A549 (cell line): ENCODE results near the gene KATNAL1. TPM values are rescaled to one million over a fixed set of nuclear protein-coding genes. Genes with fewer than 3 reads are reported as not detected.

Experiments
- ATAC-seq, 2 experiments: fragments of 200-7000 bp in 1 of 2; fragments of >200 bp in 1 of 2; cut with Nextera tagmentation in 1 of 2; cut with Tn5 transposase in 1 of 2; 3 replicates each; pipeline versions ENCODE4 v1.8.0 to v1.9.1; 2018 to 2020; ENCODE audit warnings: mild to moderate bottlenecking in 1 of 2, moderate library complexity in 1 of 2
- CTCF ChIA-PET: fragments of 300-600 bp; sonication (Branson Sonifier 250); formaldehyde crosslinking; extraction: SDS; loops from one replicate; lab custom pipeline; 2021; ENCODE audit warnings: antibody characterized with exemption, inconsistent platforms; lab: Yijun Ruan, JAX
- POLR2A ChIA-PET: fragments of 350-600 bp; formaldehyde crosslinking; extraction: SDS; loops from one replicate; lab custom pipeline; 2021; ENCODE audit warnings: antibody characterized with exemption, inconsistent platforms; lab: Yijun Ruan, JAX
- DNase-seq, 2 experiments: peaks; one replicate each; pipeline versions ENCODE4 v3.0.0 to v3.0.0-alpha.2; 2011 to 2016; ENCODE audit warnings: low read depth in 1 of 2, low spot score in 1 of 2
- FAIRE-seq: peaks from 2 replicates; lab custom pipeline; 2011; peaks lifted over from hg19 to GRCh38; lab: Jason Lieb, UNC
- H3K27ac ChIP-seq, 2 experiments: fragments of >200 bp; sonication (Bioruptor Twin); formaldehyde crosslinking; 3 replicates each; pipeline ENCODE4 v1.5.1; 2016 to 2017
- H3K4me1 ChIP-seq: fragments of >200 bp; sonication (Bioruptor Twin); formaldehyde crosslinking; 3 replicates; pipeline ENCODE4 v1.6.1; 2016
- H3K4me2 ChIP-seq: fragments of >200 bp; sonication (Bioruptor Twin); formaldehyde crosslinking; 3 replicates; pipeline ENCODE4 v1.6.1; 2016
- H3K4me3 ChIP-seq: fragments of >200 bp; sonication (Bioruptor Twin); formaldehyde crosslinking; 3 replicates; pipeline ENCODE4 v1.5.1; 2016
- H3K9me3 ChIP-seq: fragments of >200 bp; sonication (Bioruptor Twin); formaldehyde crosslinking; 3 replicates; pipeline ENCODE4 v1.6.1; 2016
- BHLHE40 ChIP-seq: IDR thresholded peaks from 2 replicates; pipeline ENCODE4 v1.6.1; 2012; ENCODE audit warnings: low read depth, low read length, inconsistent platforms
- CHD4 ChIP-seq: fragments of 200-600 bp; sonication (generic); IDR thresholded peaks from 2 replicates; pipeline ENCODE4 v1.6.1; 2016; ENCODE audit warnings: antibody characterized with exemption, mild to moderate bottlenecking, borderline replicate concordance
- E2F6 ChIP-seq: IDR thresholded peaks from 2 replicates; pipeline ENCODE4 v1.6.1; 2012; ENCODE audit warnings: low read depth, borderline replicate concordance
- EHF ChIP-seq: fragments of 250-450 bp; sonication (Bioruptor Pico); IDR thresholded peaks from 2 replicates; pipeline ENCODE4 v1.5.0; 2020; ENCODE audit warnings: mild to moderate bottlenecking
- EHMT2 ChIP-seq: fragments of 200-600 bp; sonication (generic); IDR thresholded peaks from 2 replicates; pipeline ENCODE4 v1.6.1; 2016; ENCODE audit warnings: antibody characterized with exemption, low read depth, mild to moderate bottlenecking, moderate library complexity
- EP300 ChIP-seq, 2 experiments: fragments of >200 bp; sonication (Bioruptor Twin); formaldehyde crosslinking; IDR thresholded peaks; 2 replicates in 1 of 2; 3 replicates in 1 of 2; pipeline ENCODE4 v1.6.1; 2016 to 2017
- FOSB ChIP-seq: fragments of 250-450 bp; sonication (Bioruptor Pico); IDR thresholded peaks from 2 replicates; pipeline ENCODE4 v1.5.0; 2020; ENCODE audit warnings: mild to moderate bottlenecking, moderate library complexity
- FOXS1 ChIP-seq: fragments of 250-450 bp; sonication (Bioruptor Pico); IDR thresholded peaks from 2 replicates; pipeline ENCODE4 v1.5.0; 2020; ENCODE audit warnings: mild to moderate bottlenecking, moderate library complexity
- MAFK ChIP-seq: fragments of 450-650 bp; IDR thresholded peaks from 2 replicates; pipeline ENCODE4 v1.6.1; 2014; ENCODE audit not compliant: partially characterized antibody
- MAX ChIP-seq: IDR thresholded peaks from 2 replicates; pipeline ENCODE4 v1.6.1; 2012
- MYC ChIP-seq: IDR thresholded peaks from 2 replicates; pipeline ENCODE4 v1.6.1; 2012; ENCODE audit warnings: mild to moderate bottlenecking, inconsistent platforms, low read length, improper control_type of control experiment, borderline replicate concordance
- POLR2A ChIP-seq: IDR thresholded peaks from 2 replicates; pipeline ENCODE4 v1.6.1; 2012; ENCODE audit warnings: mild to moderate bottlenecking, low read length
- RAD21 ChIP-seq, 2 experiments: fragments of >200 bp in 1 of 2; sonication (Bioruptor Twin) in 1 of 2; formaldehyde crosslinking in 1 of 2; IDR thresholded peaks in 1 of 2; conservative IDR thresholded peaks in 1 of 2; 2 replicates in 1 of 2; 3 replicates in 1 of 2; pipeline ENCODE4 v1.6.1; 2012 to 2018; ENCODE audit warnings: inconsistent platforms in 1 of 2
- REST ChIP-seq: fragments of 200-600 bp; sonication (generic); IDR thresholded peaks from 2 replicates; pipeline ENCODE4 v1.6.1; 2016; ENCODE audit warnings: antibody characterized with exemption, mild to moderate bottlenecking, moderate library complexity
- RNF2 ChIP-seq: fragments of 200-600 bp; sonication (generic); IDR thresholded peaks from 2 replicates; pipeline ENCODE4 v1.6.1; 2016; ENCODE audit warnings: low read depth, mild to moderate bottlenecking, antibody characterized with exemption, moderate library complexity, borderline replicate concordance
- ZC3H11A ChIP-seq: fragments of 450-650 bp; IDR thresholded peaks from 2 replicates; pipeline ENCODE4 v1.6.1; 2014; ENCODE audit warnings: antibody characterized with exemption, mild to moderate bottlenecking
- ZSCAN20 ChIP-seq: fragments of 250-450 bp; sonication (Bioruptor Pico); IDR thresholded peaks from 2 replicates; pipeline ENCODE4 v1.8.0; 2022; ENCODE audit warnings: mild to moderate bottlenecking, moderate library complexity
- WGBS: methylation state at CpG from one replicate; pipeline ENCODE4 v1.1.6; 2017; ENCODE audit errors: missing lambda C conversion rate; 5-methylcytosine and 5-hydroxymethylcytosine counted together
- polyA plus RNA-seq, 4 experiments: library from polyadenylated mRNA; depleted of rRNA in 3 of 4; stranded (reverse); fragments of >200 nt; fragmentation: RNase III in 1 of 4; extraction: RNeasy Plus Mini Kit Qiagen cat#74134 plus additional on column Dnase treatment in 1 of 4; gene quantifications; 2 replicates in 3 of 4; 3 replicates in 1 of 4; pipeline ENCODE4 v1.2.3, GENCODE V29; 2011 to 2017
- TF ChIP-seq, protein P1 (sequence below): fragments of >200 bp; sonication (Bioruptor Twin); formaldehyde crosslinking; IDR thresholded peaks from 3 replicates; pipeline ENCODE4 v1.6.1; 2016
- TF ChIP-seq, protein P2 (sequence below): fragments of >200 bp; sonication (Bioruptor Twin); formaldehyde crosslinking; IDR thresholded peaks from 2 replicates; pipeline ENCODE4 v1.6.1; 2016
- TF ChIP-seq, protein P3 (sequence below): fragments of 250-450 bp; sonication (Bioruptor Pico); IDR thresholded peaks from 2 replicates; pipeline ENCODE4 v1.5.0; 2020; ENCODE audit warnings: low read depth, mild to moderate bottlenecking, moderate library complexity

KATNAL1 gene
- polyA plus RNA-seq, 2 of the 4 experiments (the other 2 are of a cell fraction): 7.9 to 10.5 TPM

GRCh38 chr13:30318026-30318425, 10.7 kb upstream of the KATNAL1 start (continued):
- TF ChIP-seq E2F6: no peak
- no peak for TF ChIP-seq FOXS1 (CRISPR knock-in tag)
- no peak for TF ChIP-seq EHF (CRISPR knock-in tag)
- TF ChIP-seq, protein P1, sequence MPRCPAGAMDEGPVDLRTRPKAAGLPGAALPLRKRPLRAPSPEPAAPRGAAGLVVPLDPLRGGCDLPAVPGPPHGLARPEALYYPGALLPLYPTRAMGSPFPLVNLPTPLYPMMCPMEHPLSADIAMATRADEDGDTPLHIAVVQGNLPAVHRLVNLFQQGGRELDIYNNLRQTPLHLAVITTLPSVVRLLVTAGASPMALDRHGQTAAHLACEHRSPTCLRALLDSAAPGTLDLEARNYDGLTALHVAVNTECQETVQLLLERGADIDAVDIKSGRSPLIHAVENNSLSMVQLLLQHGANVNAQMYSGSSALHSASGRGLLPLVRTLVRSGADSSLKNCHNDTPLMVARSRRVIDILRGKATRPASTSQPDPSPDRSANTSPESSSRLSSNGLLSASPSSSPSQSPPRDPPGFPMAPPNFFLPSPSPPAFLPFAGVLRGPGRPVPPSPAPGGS: no peak
- TF ChIP-seq MAFK: no peak
- TF ChIP-seq MAX: no peak
- TF ChIP-seq ZC3H11A: no peak
- no peak for TF ChIP-seq EP300 (IDR thresholded peaks at IDR 0.05)
- TF ChIP-seq, all 56 proteins: peak for 0

- H3K9me3 ChIP-seq: no peaks in the 10 kb centered on the region
- no peak overlapping the region for H3K4me2 ChIP-seq
- DNase-seq (no peak), ATAC-seq (no peak), FAIRE-seq (no peak)
- WGBS: 95% methylated on average over 2 of the region's 2 CpGs
- H3K27ac ChIP-seq: no peak overlapping the region
- CTCF ChIA-PET: no interaction called here
- no peak overlapping the region for H3K4me3 ChIP-seq
- TF ChIP-seq ZSCAN20 (CRISPR knock-in tag) (no peak), MYC (no peak), POLR2A (no peak), REST (no peak), CHD4 (no peak), EHMT2 (no peak), FOSB (CRISPR knock-in tag) (no peak), EHF (CRISPR knock-in tag) (no peak), RAD21 (conservative IDR thresholded peaks at IDR 0.05 in 1 of 2, IDR thresholded peaks at IDR 0.05 in 1 of 2) (no peak), RNF2 (no peak), BHLHE40 (no peak)
- TF ChIP-seq, protein P2, sequence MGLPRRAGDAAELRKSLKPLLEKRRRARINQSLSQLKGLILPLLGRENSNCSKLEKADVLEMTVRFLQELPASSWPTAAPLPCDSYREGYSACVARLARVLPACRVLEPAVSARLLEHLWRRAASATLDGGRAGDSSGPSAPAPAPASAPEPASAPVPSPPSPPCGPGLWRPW: no peak
- TF ChIP-seq, protein P3, sequence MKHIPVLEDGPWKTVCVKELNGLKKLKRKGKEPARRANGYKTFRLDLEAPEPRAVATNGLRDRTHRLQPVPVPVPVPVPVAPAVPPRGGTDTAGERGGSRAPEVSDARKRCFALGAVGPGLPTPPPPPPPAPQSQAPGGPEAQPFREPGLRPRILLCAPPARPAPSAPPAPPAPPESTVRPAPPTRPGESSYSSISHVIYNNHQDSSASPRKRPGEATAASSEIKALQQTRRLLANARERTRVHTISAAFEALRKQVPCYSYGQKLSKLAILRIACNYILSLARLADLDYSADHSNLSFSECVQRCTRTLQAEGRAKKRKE: no peak
- TF ChIP-seq, protein P1: no peak
- TF ChIP-seq, all 56 proteins: peak for 0
- POLR2A ChIA-PET: no interaction called here
- 0 out of 3 replicates have a peak, but pooled peaks cover 5% of the 10 kb centered on the region for H3K4me1 ChIP-seq
These were observed 7.2 kb upstream of the KATNAL1 start for GRCh38 chr13:30314562-30314961.
